OCI-LY7 (cell line): Measurements from ENCODE around the gene PCDHGA4. TPM values are rescaled to one million over a fixed set of nuclear protein-coding genes. Genes with fewer than 3 reads are reported as not detected.
A peak's percentile ranks its signal among the peaks of the same experiment; 100 is the strongest.

Source experiments
- BruUV-seq: library from RNA; stranded (reverse); fragments of 400-500 nt; replicated peaks from 2 replicates; lab custom pipeline; 2021; lab: Mats Ljungman, UMichigan
- CTCF ChIA-PET: fragments of 300-600 bp; sonication (Branson Sonifier 250); formaldehyde crosslinking; loops from one replicate; lab custom pipeline; 2022; ENCODE audit warnings: antibody characterized with exemption; ENCODE audit not compliant: unreplicated experiment; lab: Charles Lee
- POLR2A ChIA-PET: fragments of 300-600 bp; sonication (Branson Sonifier 250); formaldehyde crosslinking; loops from one replicate; lab custom pipeline; 2022; ENCODE audit warnings: antibody characterized with exemption; lab: Charles Lee
- DNase-seq: peaks from one replicate; pipeline ENCODE4 v3.0.0-alpha.2; 2015; ENCODE audit warnings: low spot score
- H2AFZ ChIP-seq: fragments of 200-600 bp; sonication (generic), shearing (Covaris generic); 2 replicates; pipeline ENCODE4 v1.6.1; 2014; ENCODE audit warnings: mild to moderate bottlenecking, antibody characterized with exemption, low read length, moderate library complexity
- H3K27ac ChIP-seq: fragments of 200-600 bp; sonication (generic); 2 replicates; pipeline ENCODE4 v1.5.1; 2014; ENCODE audit warnings: mixed run types, low read depth, mild to moderate bottlenecking, moderate library complexity, low read length, inconsistent platforms; ENCODE audit not compliant: poor library complexity, severe bottlenecking
- H3K36me3 ChIP-seq: fragments of 200-600 bp; sonication (generic); 2 replicates; pipeline ENCODE4 v1.6.1; 2014; ENCODE audit warnings: mild to moderate bottlenecking, antibody characterized with exemption, low read length, moderate library complexity, mixed read lengths; ENCODE audit not compliant: insufficient read depth
- H3K4me1 ChIP-seq: fragments of 200-600 bp; sonication (generic); 2 replicates; pipeline ENCODE4 v1.5.1; 2014; ENCODE audit warnings: mild to moderate bottlenecking, low read length; ENCODE audit not compliant: insufficient read depth, poor library complexity, severe bottlenecking
- H3K4me2 ChIP-seq: fragments of 200-600 bp; sonication (generic); 2 replicates; pipeline ENCODE4 v1.6.1; 2014; ENCODE audit warnings: mild to moderate bottlenecking, low read length
- H3K4me3 ChIP-seq: fragments of 200-600 bp; sonication (generic); 2 replicates; pipeline ENCODE4 v1.5.1; 2014; ENCODE audit warnings: mild to moderate bottlenecking, low read depth, low read length; ENCODE audit not compliant: poor library complexity, severe bottlenecking
- H3K79me2 ChIP-seq: fragments of 200-600 bp; sonication (generic); 2 replicates; pipeline ENCODE4 v1.6.1; 2016; ENCODE audit warnings: low read depth, mild to moderate bottlenecking, low read length, moderate library complexity, mixed read lengths; ENCODE audit not compliant: insufficient read depth
- H3K9me2 ChIP-seq: fragments of 200-600 bp; sonication (generic); 2 replicates; pipeline ENCODE4 v1.6.1; 2016; ENCODE audit warnings: mild to moderate bottlenecking, low read length, mixed read lengths; ENCODE audit not compliant: insufficient read depth
- H3K9me3 ChIP-seq: fragments of 200-600 bp; sonication (generic); 2 replicates; pipeline ENCODE4 v1.6.1; 2014; ENCODE audit warnings: mild to moderate bottlenecking, mixed run types, low read length, mixed read lengths
- H4K20me1 ChIP-seq: fragments of 200-600 bp; sonication (generic); 2 replicates; pipeline ENCODE4 v1.6.1; 2014; ENCODE audit warnings: mild to moderate bottlenecking, antibody characterized with exemption, low read length, moderate library complexity, mixed read lengths; ENCODE audit not compliant: insufficient read depth
- EZH2phosphoT487 ChIP-seq: fragments of 200-600 bp; sonication (generic); IDR thresholded peaks from 2 replicates; pipeline ENCODE4 v1.6.1; 2018; ENCODE audit warnings: low read depth, borderline replicate concordance, mild to moderate bottlenecking, mixed run types, antibody characterized with exemption, low read length, moderate library complexity, mixed read lengths
- intact Hi-C: fragments of 100-400 bp; cut with micrococcal nuclease; formaldehyde crosslinking; loops from one replicate; pipeline ENCODE4 v1.10.0; 2022; ENCODE audit not compliant: unreplicated experiment
- total RNA-seq, 2 experiments: library from RNA; depleted of rRNA in 1 of 2; stranded (reverse); fragments of >200 nt in 1 of 2; shearing (Covaris generic) in 1 of 2; gene quantifications; 2 replicates each; pipeline ENCODE4 v1.2.3, GENCODE V29; 2014 to 2022
- TF ChIP-seq, protein P1 (sequence below): fragments of 200-600 bp; sonication (generic); conservative IDR thresholded peaks from 2 replicates; pipeline ENCODE4 v1.5.1; 2014; ENCODE audit warnings: mild to moderate bottlenecking, antibody characterized with exemption, low read length, moderate library complexity, mixed read lengths

The PCDHGA4 gene
- total RNA-seq, 2 experiments from 2014 or later = 1.9 to 3.5 TPM

DNA sequence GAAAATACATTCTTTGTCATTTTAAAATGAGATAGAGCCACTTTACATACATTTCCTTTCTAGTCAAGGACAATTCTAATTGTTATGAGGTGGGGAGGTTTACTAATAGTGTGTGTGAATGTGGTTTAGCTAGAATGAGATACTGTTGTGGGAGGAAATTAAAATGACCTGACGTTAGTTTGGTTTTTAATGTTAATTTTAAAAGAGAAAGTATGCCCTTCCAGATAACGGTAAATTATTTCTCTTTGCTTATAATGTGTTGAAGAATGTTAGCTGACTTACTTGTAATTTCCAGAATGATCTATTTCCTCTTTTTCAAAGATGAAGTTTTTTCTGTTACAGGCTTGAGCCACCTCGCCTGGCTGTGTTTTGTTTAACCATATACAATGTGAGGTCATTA, 32.6 kb upstream of the PCDHGA4 start:
- no peaks in the 10 kb centered on the region for H3K9me2 ChIP-seq
- peaks cover 31% of the 10 kb centered on the region for H3K36me3 ChIP-seq
- peaks cover 31% of the 10 kb centered on the region for H3K9me3 ChIP-seq
- no peak overlapping the region for H3K4me3 ChIP-seq
- H2AFZ ChIP-seq = no peak overlapping the region
- peaks cover 34% of the 10 kb centered on the region for H3K4me1 ChIP-seq
- H4K20me1 ChIP-seq = no peaks in the 10 kb centered on the region
- BruUV-seq = no TSS peak
- POLR2A ChIA-PET = interaction anchor here (0.7 kb wide), 2 partner anchors 10 to 75 kb away, joined by 3 read pairs; no protein-coding TSS in a partner anchor
- TF ChIP-seq EZH2phosphoT487 = no peak
- TF ChIP-seq, protein P1, sequence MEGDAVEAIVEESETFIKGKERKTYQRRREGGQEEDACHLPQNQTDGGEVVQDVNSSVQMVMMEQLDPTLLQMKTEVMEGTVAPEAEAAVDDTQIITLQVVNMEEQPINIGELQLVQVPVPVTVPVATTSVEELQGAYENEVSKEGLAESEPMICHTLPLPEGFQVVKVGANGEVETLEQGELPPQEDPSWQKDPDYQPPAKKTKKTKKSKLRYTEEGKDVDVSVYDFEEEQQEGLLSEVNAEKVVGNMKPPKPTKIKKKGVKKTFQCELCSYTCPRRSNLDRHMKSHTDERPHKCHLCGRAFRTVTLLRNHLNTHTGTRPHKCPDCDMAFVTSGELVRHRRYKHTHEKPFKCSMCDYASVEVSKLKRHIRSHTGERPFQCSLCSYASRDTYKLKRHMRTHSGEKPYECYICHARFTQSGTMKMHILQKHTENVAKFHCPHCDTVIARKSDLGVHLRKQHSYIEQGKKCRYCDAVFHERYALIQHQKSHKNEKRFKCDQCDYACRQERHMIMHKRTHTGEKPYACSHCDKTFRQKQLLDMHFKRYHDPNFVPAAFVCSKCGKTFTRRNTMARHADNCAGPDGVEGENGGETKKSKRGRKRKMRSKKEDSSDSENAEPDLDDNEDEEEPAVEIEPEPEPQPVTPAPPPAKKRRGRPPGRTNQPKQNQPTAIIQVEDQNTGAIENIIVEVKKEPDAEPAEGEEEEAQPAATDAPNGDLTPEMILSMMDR = no peak
- H3K27ac ChIP-seq = no peak overlapping the region
- H3K4me2 ChIP-seq = 0 out of 2 replicates have a peak overlapping the region, but pooled peaks have one; percentile 0
- intact Hi-C loops = loop anchor here (10.0 kb wide), 1 partner anchor 783 kb away; the partner anchor contains the start of gene NDFIP1
- peaks cover 41% of the 10 kb centered on the region for H3K79me2 ChIP-seq
- CTCF ChIA-PET = no interaction called here
- DNase-seq = no peak

DNA sequence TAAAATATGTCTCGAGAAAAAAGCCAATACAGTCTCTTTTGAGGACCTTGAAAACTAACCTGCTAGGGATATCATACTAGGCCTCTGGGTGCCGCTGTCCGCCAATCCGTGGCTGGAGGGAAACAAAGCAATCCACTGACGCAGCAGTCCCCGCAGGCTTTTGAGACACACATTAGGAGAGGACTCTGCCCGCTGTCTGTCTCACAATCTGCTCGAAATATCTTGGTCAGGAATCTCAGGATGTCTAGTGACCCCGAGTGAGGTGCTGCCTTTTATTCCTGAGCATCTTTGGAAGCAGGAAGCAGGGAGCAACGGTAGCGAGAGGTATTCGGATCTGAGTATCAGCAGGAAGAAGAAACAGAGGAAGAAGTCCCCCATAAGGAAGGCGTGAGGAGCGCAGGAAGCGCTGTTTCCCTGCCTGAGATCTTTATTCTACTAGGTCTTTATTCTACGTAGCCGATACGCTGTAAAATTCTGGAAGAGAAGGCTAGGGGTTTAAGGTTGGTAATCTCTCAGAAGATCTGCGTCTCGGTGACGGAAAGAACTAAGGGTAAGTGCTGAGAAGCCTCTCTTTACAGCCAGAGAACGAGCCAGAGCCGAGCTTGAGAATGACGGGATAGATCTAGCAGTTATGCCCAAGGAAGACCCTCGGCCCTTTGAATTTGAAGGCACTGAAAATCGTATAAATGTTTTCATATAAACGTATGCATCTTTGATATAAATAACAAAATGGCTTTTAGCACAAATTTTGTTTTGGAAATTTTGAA, 28.6 kb upstream of the PCDHGA4 start:
- Histone ChIP-seq H3K9me2 (no peaks in the 10 kb centered on the region), H4K20me1 (no peaks in the 10 kb centered on the region), H3K27ac (no peak overlapping the region), H3K4me3 (peak overlapping the region; percentile 59), H2AFZ (peak overlapping the region; percentile 64; the same call in 1 of the 2 replicates), H3K36me3 (no peaks in the 10 kb centered on the region), H3K4me1 (peaks cover 18% of the 10 kb centered on the region), H3K79me2 (peaks cover 5% of the 10 kb centered on the region; the same call in 1 of the 2 replicates), H3K4me2 (peak overlapping the region; percentile 66), H3K9me3 (peaks cover 7% of the 10 kb centered on the region; the same call in 1 of the 2 replicates)
- TSS peak; percentile 38 for BruUV-seq
- TF ChIP-seq, protein P1 = peak; percentile 79
- no peak for TF ChIP-seq EZH2phosphoT487
- peak; percentile 70 for DNase-seq
- intact Hi-C loops = loop anchor here (10.0 kb wide), 1 partner anchor 779 kb away; the partner anchor contains the start of gene NDFIP1
- ChIA-PET POLR2A (interaction anchor here (0.6 to 1.5 kb wide), 6 partner anchors 11 to 1437 kb away, joined by 3 to 5 read pairs (median 4); no protein-coding TSS in a partner anchor), CTCF (no interaction called here)
